GF-D8 (cell line): ENCODE measurements around the gene CALR3.
A peak's percentile ranks its signal among the peaks of the same experiment; 100 is the strongest.
"Not testable (repeated sequence)": the region's sequence is repeated elsewhere in the genome, so short reads cannot be mapped to it uniquely, and the experiment has no call there.

Experiments
- DNase-seq: peaks from one replicate; lab custom pipeline; 2025; lab: John Stamatoyannopoulos, UW

Gene CALR3, protein sequence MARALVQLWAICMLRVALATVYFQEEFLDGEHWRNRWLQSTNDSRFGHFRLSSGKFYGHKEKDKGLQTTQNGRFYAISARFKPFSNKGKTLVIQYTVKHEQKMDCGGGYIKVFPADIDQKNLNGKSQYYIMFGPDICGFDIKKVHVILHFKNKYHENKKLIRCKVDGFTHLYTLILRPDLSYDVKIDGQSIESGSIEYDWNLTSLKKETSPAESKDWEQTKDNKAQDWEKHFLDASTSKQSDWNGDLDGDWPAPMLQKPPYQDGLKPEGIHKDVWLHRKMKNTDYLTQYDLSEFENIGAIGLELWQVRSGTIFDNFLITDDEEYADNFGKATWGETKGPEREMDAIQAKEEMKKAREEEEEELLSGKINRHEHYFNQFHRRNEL

DNA sequence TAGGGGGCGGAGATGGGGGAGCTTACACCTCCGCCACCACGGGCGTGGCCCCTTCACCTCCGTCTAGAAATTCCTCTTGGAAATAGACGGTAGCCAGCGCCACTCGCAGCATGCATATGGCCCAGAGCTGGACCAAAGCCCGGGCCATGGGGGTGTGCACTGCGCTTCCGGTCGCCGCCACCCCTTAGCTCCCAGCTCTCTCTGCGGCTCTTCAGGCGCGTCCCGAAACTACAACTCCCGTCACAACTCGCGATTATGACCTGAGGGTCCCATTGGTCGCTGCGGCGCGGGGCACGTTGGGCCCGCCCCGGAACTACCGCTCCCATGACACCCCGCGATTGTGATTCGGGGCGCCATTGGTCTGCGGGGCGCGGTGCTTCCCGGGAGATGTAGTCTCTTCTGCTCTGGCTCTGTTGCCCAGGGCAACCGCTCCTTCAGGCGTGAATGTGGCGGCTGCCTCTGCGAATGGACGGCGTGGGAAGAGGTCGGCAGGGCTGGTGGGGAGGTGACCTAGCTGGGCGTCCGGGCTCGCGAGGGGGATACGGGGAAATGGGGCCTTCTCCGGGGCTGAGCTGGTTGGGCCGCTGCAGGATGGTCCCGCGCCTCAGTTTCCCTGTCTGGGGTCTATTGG lies at the start of gene CALR3, which contains the start of gene C19orf44:
Gene CALR3, minus strand, starts transcription at position 186 of the 631 bp plus-strand sequence. Its CDS starts 38 bp downstream, at position 148.
Gene C19orf44, plus strand, starts transcription at position 413 of the 631 bp plus-strand sequence. CDS start 4,399 bp downstream, outside the sequence.
- DNase-seq: peak; percentile 94

DNA sequence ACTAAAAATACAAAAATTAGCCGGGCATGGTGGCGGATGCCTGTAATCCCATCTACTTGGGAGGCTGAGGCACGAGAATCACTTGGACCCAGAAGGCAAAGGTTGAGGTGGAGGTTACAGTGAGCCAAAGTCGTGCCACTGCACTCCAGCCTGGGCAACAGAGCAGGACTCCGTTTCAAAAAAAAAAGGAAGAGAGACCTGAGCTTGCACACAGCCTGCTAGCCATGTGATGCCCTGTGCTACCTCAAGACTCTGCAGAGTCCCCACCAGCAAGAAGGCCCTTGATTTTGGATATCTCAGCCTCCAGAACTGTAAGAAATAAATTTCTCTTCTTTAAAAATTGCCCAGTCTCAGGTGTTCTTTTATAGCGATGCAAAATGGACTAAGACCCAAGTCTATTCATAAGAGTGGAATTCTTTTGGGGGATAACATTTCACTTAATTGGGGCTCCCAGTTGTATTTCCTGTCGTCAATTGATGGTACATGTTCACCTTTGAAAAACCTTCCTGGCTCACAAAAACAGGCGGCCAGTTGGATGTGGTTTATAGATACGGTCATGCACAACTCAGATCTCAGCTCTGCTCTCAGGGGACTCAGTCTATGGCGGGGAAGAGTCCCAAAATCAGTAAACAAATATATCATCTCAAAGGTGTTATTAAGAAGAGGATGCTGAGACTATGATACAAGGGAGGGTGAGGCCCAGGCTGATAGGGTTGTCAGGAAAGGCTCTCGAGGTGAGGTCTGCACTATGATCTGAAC lies 48.7 kb upstream of the CALR3 start:
- no peak for DNase-seq

DNA sequence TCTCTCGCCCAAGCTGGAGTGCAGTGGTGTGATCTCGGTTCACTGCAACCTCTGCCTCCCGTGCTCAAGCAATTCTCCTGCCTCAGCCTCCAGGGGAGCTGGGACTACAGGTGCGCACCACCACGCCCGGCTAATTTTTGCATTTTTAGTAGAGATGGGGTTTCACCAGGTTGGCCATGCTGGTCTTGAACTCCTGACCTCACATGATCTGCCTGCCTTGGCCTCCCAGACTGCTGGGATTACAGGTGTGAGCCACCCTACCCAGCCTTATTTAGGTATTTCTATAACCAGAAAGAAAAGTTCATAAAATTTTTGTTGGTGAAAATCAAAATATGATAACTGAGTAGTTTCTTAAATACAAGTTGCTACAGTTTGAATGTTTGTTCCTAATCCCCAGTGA lies 47.8 kb upstream of the CALR3 start:
- not testable (repeated sequence) for DNase-seq

DNA sequence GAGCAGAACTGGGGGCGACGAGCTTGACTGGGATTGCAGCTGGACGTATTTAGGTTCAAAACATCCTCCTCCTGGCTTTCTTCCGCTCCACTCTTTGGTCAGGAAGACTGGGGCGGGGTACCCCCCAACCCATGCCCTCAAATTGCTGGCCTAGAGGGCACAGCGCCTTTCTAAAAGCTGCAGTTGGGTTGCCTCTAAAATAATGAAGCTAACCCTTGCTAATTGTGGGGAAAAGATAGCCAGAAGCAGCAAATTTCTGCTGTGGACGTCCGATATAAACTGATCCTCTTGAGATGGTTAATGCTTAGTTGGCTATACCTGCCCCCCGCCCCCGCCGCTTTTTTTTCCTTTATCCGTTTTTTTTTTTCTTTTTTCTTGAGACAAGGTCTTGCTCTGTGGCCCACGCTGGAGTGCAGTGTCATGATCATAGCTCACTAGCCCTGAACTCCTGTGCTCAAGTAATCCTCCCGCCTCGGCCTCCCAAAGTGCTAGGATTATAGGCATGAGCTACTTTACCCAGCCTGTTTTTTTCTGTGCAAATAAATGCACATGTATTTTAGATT lies 47.0 kb upstream of the CALR3 start:
- no peak for DNase-seq

DNA sequence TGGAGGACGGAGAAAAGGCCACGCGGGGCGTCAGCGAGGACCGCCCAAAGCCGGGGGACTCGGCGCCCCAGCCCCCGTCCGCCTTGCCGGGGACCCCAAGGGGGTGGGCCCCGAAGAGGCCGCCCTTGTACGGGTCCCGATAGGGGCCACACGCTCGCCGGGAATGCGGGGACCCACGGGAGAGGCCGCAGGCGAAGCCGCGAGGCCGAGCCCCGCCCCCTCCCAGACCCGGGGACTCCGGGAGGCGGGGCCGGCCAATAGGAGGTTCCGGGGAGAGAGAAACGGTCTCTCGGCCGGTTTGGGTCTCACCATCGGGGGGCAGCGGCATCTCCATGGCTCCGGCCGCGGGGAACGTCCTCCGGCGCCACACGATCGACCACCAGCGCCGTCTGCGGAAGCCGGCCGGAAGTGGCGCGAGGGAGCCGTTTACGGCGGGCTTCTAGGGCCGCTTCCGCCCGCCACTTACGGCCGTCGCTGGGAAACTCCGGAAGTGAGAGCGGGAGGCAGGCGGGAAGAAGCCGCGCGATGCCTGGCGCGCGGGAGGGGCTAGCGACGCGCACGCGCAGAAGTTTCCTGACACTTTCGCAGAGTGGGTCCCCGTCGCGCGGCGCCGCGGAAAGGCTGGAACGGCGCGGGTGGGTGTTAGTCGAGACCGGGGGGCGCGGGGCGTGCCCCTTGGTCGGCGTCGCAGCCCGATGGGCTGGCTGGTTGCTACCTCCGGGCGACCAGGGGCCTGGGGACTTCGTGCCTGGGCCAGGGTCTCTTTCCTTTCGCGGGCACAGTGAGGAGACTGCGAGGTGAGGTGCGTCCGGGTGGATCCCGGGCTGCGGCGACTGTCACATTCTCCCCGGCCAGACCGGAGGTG lies 46.3 kb upstream of the CALR3 start, which contains the start of gene CHERP:
Gene CHERP, minus strand, starts transcription at position 393 of the 865 bp plus-strand sequence. Its CDS starts 59 bp downstream, at position 334.
- peak; percentile 83 for DNase-seq

DNA sequence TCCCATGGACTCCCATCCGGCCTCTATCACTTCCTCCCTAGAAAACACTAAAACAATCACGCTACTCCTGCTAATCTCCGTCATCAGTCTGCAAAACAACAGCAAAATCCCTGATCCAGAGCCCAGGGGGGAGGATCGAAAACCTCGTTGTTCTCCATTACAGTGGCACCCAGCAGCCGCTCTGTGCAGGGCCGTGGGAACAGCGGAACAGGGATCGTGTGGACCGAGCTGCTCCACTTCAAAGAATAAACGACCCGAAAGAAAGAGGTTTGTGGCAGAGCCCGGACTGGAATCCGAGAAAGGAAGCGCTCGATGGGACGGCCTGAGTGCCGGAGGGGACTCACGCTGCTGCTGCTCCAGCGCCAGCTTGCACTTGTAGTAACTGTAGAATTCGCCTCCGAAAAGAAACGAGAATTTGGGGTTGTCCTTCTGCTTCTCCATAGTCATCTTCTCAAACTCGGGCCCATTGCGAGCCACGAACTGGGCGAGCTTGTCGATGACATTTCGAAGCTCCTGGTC lies 45.6 kb upstream of the CALR3 start:
- DNase-seq: no peak

DNA sequence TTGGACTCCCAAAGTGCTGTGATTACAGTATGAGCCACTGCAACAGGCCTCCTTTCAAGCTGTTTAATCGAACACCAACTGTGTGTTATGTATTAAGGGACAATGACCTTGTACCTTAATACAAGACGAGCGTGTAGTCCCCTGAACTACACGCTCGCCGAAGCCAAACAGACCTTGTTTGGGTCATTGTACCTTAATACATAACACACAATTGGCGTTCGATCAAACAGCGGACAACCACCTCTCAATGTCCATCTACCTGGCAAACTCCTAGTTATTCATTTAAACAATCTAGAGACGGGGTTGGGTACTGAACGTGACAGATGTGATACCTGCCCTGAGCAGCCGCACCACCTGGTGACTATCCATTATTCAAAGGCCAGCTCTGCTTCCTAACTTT lies 45.0 kb upstream of the CALR3 start:
- DNase-seq: no peak

DNA sequence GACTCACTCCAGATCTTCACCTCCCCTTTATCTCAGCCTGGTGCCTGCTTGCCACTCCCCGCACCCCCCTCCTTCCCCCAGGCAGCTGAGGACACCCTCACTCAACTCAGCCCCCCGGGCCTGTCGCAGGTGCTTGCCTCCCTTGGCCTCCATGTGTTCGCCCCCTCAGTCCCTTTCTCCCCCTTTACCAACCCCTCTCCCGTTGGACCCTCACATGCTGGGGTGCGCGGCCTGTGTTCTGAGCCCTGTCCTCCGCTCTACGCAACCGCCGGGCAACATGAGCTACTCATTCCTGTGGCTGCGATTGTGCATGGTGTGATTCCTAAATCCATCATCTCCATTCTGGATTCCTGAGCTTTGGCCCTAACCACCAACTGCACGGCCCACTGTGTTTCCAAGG lies 41.1 kb upstream of the CALR3 start:
- no peak for DNase-seq

DNA sequence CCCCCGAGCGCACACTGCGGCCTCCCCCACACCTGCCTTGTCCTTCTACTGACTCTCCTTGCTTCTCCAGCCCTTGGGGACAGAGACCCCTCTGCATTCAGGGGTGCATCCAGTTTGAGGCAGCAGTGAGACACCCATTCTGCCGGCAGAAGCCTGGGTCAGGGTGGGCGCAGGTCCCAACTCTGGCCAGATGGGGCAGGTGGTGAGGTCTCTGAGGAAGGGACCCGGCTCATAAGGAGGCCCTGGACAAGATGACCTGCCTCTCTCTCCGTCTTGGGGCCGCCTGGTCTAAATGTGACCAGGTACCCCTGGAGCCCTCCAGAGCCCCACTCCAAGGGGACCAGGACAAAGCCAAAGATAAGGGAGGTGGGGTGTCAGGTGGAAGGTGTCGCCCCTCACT lies 40.2 kb upstream of the CALR3 start:
- no peak for DNase-seq

DNA sequence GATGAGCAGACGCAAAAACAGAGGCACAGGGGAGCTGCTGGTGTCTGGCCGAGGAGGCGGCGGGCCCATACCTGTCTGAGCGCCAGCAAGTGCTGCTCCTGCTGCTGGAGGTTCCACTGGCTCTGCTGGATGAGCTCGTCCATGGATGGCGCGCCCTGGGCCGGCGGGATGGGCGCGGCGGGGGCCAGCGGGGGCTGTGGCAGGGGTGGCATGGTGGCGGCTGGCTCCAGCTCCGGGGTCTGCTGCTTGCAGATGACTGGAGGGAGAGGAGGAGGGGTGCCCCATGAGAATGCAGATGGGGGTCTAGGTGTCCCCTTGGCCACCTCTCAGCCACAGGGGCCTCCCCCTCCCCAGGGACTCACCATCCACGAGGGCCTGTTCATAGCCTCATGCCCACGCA lies 39.4 kb upstream of the CALR3 start:
- no peak for DNase-seq

DNA sequence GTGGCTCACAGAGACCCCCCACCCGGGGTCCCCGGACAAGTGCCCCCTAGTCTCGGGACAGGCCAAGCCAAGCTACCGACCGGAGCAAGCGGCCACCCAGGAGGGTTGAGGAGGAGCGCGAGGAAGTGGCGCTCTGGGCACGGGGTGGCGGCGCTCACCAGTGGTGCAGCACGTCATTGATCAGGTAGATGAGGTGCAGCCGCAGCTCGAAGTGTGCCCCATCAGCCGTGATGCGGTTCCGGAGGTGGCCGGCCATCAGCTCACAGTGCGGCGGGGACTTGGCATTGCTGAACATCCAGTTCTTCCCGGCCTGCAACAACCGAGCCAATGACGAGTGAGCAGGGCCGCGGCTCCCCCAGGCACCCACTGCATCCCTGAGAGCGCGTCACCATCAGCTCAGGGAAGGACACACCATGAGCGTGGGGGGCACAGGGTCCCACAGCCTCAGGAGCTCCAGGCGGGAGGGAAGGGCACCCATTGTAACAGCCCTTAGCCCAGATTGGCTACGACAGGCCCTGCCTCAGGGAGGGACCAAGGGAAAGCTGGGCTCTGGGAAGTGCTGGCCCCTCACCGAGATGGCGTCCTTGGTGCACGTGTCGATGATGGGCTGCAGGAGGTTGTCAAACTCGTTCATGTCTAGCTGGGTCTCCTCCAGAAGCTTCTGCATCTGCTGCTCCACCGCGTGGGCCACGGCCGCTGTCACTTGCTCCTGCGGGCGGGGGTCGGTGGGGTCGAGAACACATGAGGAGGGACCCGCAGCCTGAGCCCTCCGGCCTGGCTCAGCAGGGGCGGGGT lies 36.7 kb upstream of the CALR3 start:
- DNase-seq: no peak

DNA sequence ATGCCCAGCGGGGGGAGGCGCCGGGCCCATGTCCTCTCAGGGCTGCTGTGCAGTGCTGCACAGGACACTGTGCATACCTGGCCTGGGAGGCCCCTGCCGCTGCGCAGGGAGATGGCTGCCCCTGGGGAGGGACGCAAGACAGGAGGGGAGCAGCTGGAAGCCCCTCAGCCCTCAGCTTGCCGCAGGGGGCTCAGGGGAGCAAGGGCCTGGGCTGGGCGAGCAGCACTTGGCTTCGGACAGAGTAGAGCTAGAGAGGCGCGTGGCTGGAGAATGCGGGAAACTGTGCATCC lies 35.4 kb upstream of the CALR3 start:
- DNase-seq: no peak

DNA sequence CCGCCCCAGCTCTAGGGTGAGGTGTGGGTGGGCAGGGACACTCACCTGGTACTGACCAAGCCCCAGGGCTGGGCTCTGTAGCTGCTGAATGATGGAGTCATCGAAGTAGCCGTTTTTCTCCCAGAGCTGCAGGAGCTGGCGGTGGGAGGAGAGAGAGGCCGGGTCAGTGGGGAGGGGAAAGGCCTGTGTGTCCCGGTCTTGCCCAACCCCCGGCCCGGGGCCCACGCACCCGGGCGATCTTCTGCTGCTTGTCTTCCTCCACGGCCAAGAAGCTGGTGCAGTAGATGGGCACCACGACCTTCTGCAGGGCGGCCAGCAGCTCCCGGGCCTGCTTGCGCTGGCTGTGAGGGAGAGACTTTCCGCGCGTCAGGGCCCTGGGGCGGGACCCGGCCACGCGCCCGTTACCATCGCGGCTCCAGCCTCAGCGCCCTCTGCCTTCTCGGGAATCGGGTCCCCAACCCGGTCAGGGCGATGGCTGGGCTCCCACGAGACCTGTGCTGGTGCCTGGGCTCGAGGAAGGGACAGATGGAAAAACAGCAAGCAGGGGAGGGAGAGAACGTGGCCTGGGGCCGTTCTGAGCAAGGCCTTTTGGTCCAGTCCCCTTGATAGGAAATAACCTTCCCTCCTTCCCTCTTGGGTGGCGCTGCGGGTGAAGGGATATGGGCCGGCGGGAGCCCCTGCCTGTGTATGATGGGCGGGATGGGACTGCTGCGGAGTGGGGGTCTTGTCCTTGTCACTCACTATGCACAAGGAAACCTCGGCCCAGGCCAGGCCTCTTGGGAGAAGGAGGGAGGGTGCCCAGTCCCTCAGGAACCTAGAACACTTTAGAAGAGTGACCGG lies 34.8 kb upstream of the CALR3 start:
- no peak for DNase-seq

DNA sequence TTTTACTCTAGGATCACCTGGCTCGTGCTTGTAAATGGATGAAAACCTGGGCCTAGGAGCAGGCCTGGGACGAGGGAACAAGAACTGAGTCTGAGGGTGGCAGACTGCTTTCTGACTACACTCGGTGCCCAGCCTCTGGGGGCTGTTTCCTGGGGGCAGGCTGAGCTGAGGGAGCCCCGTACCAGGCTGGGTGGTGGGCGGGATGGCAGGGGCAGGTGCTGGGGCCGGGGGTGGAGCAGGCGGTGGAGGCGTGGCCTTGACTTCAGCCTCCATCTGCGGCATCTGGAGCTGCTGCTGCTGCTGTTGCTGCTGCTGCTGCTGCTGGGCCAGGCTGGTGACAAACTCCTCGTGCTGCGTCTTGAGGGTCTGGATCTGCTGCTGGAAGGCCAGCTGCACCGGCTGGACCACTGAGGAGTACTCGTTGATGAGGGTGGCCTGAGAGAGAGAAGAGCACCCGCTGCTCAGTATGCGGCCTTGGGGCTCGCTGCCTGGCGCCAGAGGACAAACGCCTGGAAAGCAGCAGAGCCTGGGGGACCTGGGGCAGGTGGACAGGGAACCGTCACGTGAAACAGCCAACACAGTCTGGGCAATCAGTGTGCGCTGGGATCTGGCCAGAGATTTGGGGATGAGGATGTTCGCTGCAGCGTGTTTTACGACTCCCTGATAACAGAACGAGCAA lies 33.6 kb upstream of the CALR3 start:
- DNase-seq: no peak

DNA sequence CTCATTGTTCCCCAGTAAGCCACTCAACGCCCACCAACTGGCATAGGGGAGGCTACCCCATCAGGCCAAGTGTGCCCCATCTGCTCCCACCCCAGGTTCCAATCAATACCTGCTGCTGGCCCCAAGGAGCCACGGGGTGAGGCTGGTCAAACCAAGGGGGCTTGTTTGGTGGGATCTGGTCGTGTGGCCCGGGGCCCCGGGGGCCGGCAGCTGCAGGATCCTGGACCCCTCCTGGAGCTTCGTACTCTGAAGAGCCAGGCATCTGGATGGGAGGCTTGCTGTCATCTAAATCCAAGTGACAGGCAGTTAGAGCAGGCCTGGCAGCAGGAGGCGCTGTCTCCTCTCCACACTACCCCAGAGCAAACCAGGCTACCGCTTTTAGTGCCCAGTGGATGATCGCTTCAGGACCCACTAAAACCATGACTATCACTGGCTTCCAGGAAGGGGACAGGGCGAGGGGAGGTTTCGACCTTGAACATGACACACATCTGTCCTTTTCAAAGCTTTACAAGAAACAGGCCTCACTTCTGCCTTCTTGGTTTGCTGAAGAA lies 32.1 kb upstream of the CALR3 start:
- DNase-seq: no peak

DNA sequence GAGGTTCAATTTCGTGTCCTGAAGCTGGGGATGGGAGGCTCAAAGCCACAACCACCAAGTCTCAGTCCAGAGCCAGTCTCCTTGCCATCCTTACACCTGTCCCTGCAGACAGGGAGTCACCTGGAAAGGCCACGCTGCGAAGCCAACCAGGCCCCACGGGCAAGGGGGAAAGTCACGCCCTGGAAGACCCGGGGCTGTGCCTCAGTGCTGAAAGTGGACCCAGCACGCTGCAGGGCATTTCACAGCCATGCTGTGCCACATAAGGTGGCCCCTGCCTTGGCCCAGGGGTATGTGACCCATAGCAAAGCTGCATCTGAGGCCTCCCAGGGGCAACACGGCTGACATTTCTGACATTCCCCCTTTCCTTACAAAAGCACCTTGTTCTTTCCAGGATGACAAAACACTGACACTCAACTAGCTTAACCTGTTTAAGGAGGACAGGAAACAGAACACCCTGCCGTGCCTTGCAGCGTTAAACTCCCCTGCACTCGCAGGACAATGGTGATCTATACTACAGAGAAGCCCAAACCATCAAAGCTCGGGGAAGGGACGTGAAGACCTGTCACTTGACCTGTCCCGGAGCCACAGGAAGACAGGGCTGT lies 31.5 kb upstream of the CALR3 start:
- DNase-seq: no peak

DNA sequence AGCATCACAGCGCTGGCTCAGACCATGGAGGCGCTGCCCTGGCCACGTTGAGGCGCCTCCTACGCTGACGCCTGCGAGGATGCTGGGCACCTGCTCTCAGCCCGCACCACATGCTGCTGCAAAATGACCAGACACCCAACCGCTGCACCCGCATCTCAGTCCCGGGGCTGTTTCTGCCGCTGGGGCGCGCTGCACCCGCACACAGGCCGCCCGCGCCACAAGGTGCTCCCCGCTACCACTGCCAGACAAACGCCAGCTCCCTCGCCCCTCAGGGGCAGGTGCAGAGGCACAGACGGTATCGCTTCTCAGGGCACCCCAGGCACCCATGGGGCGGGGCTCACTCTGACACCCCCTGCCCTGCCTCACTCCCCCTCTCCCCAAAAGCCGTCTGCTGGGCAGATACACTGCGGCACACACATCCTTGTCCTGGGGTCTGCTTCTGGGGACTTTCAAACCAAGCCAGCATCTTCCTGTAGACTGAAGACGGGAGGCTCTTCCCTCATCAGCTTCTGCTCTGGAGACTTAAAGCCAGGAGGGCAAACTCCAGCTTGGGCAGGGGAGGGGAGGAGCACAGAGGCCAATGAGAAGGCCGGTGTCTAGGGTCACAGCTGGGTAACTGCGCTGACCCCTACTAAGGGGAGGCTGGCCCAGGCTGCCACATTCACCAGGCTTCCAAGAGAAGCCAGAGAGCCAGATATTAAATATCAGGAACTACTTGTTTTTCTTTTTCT lies 29.9 kb upstream of the CALR3 start:
- DNase-seq: no peak
